NCI-H446 (cell line): ENCODE results near the gene KIRREL1.

Experiments used
- DNase-seq, 2 experiments: peaks; one replicate each; lab custom pipeline; 2025; lab: John Stamatoyannopoulos, UW

KIRREL1 gene

DNA sequence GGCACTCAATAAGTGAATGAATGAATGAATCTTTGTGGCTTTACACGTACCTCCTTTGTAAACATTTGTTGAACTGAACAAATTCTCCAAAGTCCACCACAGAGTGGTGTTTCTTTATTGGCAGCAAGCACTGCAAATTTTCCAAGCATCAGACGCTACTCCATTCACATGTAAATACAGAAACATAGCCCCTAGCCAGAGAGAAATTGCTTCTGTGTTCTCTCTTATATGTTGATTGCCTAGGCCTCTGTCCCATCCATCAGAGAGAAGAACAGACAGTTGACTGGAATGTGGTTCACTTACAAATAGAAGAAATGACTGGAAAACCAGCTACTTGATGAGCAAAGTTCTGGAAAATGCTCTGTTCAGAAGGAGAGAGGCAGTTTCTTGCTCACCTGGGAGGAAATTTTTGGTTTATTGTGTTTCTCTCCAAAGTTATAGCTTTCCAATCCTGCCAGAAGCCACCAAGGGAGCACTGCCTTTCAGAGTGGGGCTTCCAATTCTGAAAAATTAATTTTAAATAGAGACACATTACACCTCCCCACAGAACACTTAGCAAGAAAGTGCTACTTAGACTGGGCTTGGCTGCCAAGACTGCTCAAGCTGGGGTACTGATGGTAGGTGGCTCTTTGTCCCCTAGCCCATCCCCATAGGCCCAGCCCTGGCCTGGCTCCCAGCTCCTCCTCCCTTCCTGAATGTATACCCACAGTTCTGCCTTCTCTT lies 18.1 kb upstream of the KIRREL1 start:
- DNase-seq, result no peak

DNA sequence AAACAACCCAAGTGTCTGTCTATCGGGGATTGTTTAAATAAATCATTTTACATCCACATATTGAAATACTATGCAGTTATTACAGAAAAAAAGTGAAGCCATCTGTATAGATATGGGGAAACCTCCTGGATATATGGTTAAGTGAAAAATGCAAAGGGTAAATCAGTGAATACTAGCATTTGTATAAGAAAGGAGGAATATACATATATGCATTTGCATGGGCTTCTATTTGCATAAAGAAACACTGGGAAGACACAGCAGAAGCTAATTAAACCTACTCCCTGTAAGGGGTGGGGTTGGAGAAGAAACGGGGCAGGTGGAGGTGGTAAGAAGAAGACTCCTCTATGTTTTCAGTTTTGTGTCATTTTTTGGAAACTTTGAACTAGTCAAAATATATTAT lies 16.6 kb upstream of the KIRREL1 start:
- DNase-seq, result no peak

DNA sequence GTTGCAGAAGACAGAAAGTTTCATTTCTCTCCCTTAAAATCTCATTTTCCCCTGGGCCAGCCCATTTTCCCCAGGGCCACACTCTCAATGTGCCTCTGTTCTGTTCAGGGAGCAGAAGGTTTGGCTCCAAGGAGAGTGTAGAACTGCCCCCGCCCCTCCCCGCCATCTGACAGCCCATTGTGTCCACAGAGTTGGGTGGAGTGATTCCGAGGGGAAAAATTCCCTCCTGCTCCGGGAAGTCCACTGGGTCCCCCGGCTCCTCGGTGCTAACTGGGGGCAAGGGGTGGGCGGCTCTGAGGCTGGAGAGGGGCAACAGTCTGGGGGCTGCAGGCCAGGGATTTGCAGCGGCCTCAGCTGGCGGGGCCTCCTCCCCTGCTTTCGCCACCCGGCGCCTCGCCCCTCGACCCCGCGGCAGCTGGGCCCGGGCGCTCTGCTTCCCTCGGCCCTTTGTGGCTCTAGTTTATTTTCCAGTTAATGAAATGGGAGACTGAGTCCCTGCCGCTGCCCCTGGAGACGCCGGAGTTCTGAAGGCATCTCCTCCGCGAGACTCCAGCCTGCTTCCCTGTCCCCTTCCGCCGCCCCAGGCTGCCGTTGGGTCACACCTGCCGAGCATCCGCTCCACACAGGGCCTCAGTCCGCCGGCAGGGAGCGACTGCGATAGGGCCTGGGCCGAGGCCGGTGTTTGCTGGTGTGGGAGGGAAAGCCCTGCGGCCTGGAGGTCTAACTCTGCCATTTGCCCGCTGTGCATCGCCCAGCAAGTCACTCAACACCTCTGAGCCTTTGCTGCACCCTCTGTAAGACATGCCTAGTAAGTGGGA lies 14.7 kb upstream of the KIRREL1 start:
- no peak for DNase-seq

DNA sequence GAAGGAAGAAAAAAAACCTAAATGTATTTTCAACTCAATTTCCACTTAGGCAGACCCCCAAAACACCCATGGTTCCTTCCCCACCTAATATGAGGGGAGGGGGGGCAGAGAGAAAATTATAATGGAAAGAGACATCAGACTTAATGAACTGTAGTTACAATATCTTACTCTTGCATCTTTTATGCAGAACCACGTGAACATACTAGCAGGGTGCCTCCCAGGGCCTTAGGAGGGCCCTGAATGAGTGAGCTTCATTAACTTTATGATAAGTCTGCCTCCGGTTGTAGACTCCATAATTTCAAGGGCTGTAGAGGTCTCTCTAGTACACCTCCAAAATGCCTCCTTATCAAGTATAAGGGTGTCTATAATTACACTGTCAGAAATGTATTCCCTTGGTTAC lies 11.3 kb upstream of the KIRREL1 start:
- no peak for DNase-seq

DNA sequence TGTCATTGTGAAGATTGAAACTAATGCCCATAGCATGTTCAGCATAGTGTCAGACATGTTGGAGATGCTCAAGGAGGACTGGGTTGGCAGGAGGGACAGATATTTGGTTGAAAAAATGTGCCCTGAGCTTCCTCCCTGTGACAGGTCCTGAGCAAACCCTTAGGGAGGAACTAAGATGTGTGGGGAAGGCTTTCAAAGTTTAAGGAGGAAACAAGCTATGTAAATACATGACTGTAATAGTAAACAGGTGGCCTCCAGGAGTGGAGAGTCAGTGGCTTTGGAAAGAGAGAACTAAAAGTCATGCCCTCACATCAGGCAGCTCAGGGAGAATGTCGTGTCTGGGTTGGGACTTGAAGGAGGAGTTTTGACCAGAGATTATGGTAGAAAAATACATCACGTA lies 9.7 kb upstream of the KIRREL1 start:
- DNase-seq, result no peak

DNA sequence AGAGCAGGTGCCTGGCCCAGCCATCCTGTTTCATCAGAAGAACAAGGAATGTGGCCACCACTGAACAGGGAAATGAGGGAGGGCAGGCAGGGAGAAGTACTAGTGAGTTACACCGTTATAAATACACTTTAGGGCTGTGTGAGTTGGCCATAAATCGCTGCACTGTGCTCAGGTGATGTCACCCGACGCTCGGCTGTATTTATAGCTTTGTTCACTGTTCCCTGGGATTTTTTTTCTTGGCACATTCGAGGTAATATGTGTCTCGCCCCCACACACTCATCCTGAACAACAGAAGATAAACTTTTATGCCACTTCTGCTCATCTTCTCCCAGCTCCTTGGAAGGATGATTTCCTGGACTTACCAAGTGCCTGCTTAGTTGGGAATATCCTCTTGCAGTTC lies 9.0 kb upstream of the KIRREL1 start:
- DNase-seq, result no peak

DNA sequence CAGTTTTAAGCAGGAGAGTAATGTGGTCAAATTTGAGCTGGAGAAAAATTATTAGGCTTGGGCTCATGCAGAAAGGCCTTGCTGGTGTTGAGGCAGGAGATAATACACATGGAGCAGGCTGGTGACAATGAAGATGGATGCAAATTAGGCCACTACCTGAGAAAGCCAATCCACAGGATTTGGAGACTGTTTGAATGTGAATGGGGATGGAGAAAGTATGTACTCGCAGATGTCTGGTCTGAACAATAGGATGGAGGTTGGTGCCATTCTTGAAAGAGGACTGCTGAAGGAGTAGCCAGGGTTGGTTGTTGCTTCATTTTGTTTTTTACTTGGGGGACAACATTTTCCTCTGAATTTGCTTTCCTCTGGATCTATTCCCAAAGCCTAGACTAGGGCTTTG lies 8.0 kb upstream of the KIRREL1 start:
- no peak for DNase-seq

DNA sequence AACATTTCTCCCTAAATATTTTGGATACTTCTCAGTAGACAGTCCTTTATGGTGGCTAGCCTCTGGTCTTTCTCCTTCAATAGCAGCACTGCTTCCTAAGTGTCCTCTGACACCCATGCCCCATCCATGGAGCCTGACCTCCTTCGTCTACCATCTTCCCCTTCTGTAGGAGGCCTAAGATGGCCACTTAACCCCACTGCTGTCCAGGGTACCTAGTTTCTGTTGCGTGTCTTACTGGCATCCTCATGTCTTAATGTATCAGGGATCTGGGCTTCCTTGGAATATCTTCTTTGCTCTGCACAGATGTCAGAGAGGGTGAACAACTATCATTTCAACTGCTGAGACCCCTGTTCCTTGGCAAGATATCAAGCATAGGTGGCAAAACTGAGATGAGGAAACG lies 5.4 kb upstream of the KIRREL1 start:
- DNase-seq, result no peak

DNA sequence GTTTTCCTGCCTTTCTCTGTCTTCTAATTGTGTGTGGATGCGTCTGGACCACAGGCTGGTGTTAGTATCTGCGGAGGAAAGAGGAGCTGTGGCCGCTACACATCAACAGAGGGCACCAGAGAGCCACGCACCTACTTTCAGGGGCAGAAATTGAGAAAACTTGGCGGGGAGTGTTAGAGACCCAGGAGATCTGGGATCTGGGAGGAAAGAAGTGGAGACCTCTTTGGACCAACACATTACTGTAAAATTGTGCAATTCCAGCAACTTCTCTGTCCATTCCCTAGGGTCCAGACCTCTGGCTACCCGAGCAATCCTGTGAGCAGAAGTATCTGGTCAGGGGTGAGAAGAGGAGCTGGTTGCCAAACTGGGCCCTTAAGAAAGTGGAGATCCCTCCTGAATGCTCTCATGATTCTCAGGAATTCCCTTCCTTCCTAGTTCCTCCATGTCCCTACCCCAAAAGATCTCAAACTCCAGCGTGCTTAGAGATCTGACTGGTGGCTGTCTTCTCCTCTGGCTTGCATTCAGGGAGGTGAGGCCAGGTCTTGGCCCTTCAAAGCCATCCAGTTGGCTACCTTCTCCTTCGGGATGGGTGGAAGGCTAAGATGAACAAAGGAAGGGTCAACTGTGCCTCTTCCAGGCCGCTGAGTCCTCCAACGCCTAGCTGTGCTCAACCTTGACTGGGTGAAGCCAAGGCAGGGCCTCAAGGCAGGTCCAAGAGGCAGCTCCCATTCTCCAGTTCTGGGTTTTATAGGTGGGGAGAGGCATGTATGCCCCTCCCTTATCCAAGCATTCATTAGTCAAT lies 1.2 kb upstream of the KIRREL1 start:
- peak; percentile 64 to 81 for DNase-seq

DNA sequence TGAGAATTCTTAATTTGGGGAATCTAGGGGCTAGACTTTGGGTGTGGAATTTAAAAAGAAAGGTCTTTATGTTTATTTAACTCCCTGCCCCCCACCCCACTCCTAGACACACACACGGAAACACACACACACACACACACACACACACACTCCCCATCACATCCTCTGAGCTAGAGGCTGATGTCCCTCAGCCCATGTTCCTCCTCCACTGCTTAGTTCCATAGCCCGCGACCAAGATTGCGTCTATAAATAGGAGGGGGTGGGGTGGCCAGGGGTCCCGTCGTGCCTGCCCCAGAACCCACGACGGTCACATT lies 655 bp upstream of the KIRREL1 start:
- DNase-seq, result peak in 1 of 2 experiments; percentile 61

DNA sequence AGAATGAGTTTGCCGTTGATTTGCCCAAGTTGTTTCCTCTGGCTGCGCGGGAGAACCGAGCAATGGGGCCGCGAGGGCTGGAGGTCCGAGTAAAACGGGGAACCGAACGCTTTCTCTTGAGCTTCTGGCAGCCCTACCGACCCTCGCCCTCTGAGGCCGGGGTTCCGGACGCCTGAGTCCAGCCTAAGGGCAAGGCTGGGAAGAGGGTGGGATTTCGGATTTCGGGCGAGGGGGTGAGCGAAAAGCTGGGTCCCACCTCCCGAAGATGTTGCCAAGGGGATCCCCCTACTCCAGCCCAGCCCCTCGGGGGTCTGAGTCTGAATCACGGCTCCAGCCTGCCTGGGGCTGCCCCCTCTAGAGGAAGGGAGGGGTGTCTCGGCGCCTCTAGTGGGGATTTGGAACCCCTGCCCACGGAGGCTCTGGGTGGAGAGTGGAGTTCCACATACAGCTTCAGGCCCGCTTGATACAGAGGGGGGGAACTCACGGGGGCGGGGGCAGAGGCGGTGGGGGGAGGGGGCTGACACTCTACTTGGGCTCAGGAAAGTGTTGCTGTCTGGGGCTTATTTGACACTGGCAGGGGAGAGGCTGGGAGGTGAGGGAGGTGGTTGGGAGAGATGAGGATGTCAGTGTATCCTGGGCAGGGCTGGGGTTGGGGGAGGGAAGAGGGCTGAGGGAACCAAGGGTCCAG lies 617 bp downstream of the KIRREL1 start:
- peak in 1 of 2 experiments; percentile 25 for DNase-seq

DNA sequence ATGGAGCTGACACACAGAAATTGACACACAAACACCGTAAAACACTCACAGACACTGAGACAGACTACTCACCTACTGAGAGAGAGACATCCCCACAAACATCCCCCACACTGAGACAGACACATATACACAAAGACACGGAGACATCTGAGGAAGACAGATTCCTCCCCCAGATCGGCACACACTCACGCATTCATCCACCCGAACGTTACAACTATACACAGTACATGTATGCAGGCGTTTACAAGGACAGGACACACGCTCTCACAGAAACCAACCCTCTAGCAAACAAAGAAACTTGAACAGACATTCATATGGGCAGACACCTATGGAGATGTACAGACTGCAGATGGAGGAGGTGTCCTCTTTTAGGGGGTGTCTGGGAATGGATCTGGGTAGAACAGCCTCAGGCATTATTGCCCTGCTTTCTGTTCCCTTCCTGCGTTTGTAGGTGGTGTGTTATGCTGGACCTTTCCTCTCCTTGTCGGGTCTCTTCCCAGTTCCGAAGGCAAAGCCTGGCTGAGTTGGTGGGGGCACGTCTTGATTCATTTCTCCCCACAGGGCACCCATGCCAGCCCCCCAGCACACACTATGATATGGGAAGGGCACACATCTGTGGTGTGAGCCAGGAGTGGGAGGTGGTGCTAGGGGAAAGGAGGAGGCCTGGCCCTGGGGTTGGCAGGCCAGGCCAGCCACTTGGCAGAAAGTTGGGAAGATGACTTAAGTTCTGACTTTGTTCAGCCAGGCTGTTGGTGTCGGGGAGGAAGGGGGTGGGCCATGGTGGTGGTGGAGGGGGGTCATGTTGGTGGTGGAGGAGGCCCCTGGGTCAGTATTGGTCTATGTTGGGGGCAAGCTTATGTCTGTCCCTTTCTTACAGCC lies 1.5 kb downstream of the KIRREL1 start:
- DNase-seq, result peak in 1 of 2 experiments; percentile 49

DNA sequence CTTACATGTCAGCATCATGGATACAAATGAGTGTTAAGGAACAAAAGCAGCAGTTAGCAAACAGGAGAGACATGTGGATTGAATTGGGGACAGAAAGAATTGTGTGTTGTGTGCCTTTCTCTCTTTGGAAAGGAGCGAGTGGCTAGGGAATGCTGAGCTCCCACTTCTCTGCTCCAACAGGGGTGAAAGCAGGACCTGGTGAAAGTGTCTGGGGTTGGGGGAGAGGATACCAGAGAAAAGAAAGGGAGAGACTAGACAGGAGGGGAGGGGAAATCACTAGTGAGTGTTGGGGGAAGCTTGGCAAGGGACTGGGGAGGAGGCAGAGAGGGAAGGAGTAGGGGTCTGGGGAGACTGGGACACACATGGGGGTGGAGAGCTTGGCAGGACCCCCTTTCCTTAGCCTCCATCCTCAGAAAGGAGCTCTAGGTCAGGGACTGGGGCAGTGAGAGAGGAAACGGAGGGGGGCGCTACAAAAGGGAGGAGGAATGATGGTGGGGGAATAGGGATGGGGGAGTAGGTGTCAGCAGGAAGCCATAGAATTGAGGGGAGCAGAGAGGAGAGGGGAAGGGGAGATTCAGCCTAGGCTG lies 2.2 kb downstream of the KIRREL1 start:
- no peak for DNase-seq

DNA sequence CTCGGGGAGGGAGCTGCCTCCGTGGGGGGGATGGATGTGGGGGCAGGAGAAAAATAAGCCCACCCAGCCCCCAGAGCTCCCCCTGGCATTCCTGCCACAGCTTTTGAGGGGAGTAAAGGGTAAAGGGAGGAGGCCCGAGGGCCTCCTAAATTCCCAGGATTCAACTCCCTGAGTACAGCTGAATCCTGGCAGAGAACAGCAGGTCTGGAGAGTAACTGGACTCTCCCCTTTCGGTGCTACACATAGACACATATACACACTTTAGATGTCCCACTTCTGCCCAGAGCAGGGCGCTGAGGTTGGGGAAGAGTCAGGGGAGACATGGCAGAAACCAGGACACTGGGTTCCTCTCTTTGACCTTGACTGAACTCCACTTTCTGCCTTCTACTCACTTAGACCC lies 3.0 kb downstream of the KIRREL1 start:
- no peak for DNase-seq

DNA sequence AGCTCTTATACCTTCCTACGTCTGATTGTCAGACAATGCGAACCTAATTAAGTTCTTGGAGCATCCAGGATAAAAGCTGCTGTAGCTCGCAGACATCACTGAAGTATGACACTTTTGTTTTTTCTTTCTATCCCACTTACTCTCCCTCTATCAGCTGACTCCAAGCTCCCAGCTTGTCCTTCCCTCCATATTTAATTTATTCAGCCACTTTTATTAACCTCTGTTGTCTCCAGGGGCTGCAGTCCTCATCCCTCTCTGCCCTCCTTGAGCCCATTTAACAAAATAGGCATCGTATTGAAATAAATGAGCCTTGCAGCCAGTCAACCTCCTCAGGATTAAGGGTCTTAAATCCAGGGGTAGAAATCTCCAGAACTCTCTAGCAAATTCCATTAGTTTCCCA lies 7.1 kb downstream of the KIRREL1 start:
- no peak for DNase-seq

DNA sequence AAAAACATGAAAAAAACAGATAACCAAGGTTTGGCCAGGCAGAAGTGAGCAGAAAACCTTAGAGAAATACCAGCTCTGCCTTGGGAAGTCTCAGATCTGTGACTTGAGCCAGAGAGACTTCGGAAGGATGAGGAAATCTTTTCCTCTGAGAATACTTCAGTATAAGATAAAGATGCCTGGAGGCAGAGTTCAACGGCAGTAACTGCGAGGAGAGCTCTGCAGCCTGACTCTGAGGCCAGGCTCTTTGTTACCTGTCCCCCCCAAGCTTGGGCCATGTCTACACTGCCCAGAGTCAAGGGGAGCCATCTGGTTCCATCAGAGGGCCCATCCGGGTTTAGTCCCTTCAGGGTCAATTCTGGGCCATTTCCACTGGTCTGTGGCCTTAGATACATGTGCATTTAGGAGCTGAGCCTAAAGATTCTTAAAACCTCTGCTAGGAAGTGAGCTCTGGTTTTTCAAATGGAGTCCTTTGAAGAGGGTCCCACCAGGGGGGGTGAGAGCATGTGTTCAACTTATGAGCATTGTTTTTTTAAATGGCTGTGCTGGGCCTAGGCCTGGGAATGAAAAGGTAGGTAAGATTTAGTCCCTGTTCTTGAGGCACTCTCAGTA lies 8.7 kb downstream of the KIRREL1 start:
- no peak for DNase-seq

DNA sequence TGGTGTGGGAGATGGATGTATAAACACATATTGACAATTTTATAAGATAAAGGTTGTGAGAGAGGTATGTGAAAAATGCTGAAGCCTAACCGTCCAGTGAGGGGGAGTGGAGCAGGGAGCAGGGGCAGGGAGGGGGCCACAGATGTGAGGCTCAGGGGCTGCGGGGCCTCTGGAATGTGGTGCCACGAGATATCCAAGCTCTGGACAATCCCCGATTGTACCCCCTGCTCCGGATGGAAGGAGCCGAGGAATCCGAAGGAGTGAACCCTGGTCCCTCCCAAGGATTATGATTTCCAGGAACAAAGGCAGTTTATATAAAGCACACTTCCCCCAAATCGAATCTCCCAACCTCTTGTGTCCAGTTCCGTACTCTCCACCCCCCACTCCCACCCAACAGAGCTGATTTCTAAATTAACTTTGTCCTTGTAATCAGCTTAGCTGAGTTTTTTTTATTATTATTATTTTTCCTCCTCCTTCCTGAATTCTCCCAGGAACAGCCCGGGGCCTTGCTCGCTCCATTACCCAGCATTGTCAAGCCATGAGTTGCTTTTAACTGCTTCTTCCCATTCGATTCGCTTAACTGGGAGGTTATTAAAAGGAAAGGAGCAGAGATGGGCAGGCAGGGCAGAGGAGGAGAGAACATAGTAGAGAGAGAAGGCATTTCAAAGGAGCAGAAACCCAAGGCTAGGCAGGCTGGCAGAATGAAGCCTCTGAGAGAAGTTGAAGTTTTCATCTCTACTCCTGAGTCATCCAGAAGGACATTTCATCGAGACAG lies 9.4 kb downstream of the KIRREL1 start:
- DNase-seq, result no peak

DNA sequence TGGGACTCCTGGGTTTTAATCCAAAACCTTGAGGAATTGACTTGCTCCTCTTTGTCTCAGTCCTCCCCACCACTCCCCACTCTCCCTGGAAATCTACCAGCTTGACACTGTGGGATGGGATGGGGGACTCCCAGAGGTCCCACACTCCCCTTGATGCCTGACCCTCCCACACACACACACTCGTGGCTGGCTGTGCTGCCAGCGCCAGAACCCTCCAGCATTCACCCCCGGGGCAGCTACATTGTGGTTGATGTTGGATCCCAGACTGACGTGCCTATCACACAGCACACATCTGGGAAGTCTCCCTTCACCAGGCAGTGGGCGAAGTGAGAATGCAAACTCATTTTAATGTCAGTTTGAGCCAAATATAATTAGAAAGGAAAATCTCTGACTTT lies 10.0 kb downstream of the KIRREL1 start:
- no peak for DNase-seq

DNA sequence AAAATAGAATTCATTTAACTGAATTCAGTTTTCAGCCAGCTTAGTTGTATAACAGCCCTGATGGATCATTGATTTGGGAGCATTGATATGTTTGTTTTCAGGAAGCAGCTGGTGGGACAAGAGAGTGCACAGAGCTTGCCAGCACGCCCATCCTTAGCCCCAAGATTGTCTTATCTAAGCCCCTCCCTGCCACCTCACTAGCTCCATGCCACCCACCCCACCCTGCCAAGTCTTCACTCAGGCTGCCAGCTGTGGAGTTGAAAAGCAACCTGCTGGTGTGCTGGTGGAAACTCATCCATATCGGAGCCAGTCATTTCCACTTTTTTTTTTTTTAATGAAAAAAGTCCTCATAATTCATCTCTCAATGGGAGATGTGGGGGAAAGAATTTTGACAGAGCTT lies 11.8 kb downstream of the KIRREL1 start:
- DNase-seq, result no peak

DNA sequence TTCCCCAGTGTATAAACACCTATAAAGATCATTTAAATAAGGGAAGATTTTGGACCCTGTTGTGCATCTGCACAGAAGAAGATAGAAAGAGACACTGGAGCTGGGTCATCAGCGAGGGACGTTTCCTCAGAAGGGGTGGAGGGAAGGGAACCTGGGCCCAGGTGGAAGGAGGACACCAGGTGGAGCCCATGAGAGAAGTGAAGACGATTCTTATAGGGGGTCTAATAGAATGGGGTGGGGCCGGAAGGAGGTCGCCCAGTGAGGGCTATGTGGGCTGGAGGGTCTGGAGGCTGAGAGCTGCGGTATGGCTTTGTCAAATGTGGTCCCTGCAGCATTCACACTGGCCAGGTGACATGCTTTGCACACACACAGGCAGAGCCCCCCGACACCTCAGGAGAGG lies 13.7 kb downstream of the KIRREL1 start:
- DNase-seq, result no peak
